ENCODE results near the gene TAS2R43.
"Not testable (repeated sequence)": the region's sequence is repeated elsewhere in the genome, so short reads cannot be mapped to it uniquely, and the experiment has no call there.

TAS2R43 gene, protein sequence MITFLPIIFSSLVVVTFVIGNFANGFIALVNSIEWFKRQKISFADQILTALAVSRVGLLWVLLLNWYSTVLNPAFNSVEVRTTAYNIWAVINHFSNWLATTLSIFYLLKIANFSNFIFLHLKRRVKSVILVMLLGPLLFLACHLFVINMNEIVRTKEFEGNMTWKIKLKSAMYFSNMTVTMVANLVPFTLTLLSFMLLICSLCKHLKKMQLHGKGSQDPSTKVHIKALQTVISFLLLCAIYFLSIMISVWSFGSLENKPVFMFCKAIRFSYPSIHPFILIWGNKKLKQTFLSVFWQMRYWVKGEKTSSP

DNA sequence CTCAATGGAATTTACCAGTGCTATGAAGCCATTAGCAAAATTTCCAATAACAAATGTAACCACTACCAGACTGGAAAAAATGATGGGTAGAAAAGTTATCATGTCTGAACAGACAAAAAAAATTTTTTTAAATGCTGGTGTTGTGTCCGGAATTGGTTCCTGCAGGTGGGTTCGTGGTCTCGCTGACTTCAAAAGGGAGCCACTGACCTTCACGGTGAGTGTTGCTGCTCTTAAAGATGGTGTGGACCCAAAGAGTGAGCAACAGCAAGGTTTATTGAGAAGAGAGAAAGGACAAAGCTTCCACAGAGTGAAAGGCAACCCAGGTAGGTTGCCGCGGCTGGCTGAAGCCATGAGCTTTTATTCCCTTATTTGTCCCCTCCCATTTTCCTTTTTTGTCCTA lies at the start of gene TAS2R43:
TSS of gene TAS2R43 (minus strand) at position 186 of the 400 bp plus-strand sequence. CDS start at position 102, 84 bp downstream.
- no peak for DNase-seq

DNA sequence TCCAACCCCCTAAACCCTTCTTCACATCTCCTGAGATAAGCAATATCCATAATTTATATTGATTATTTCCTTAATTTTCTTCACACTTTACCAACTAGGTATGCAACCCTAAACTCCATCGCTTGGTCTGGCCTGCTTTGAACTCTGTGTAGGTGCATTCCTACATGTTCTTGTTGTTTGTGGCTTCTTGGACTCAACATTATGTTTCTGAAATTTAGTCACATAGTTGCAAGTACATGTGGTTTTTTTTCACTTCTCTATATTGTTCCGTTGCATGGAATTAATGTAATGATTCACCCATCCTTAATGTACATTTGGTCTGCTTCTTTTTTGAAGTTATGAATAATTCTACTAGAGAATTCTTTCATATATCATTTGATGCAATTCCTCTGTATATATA lies 44.0 kb upstream of the TAS2R43 start:
- DNase-seq = peak; percentile 16

DNA sequence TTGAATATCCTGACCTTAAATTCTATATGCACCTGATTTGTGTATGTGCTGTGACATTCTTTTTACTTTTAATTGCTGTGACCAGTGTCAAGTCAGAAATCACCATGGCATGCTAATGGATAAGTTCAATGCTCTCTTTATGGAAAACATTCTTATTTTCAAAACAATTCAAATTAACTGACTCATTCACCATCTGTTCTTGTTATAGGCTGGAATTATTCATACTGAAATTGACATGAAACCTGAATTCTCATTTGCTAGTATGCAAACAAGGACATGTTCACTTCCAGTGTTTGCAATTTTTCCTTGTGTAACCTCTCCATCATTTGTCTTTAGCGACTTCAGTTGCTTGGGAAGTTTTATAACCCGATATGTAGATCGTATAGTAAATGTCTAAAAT lies 42.2 kb upstream of the TAS2R43 start, which contains the start of gene TAS2R30:
TSS of gene TAS2R30 (minus strand) at position 340 of the 400 bp plus-strand sequence. CDS start 400 bp downstream, outside the sequence.
- no peak for DNase-seq

DNA sequence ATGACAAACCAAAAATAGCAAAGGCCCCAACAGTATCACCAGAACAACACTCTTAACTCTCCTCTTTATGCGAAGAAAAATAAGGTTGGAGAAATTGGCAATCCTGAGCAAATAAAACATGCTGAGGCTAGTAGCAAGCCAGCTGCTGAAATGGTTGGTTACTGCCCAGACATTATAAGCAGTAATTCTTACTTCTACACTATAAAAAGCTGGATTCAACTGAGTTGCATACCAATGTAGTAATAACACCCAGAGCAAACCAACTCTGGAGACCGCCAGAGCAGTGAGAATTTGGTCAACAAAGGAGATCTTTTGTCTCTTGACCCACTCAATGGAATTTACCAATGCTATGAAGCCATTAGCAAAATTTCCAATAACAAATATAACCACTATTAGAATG lies 41.7 kb upstream of the TAS2R43 start:
- DNase-seq = no peak

DNA sequence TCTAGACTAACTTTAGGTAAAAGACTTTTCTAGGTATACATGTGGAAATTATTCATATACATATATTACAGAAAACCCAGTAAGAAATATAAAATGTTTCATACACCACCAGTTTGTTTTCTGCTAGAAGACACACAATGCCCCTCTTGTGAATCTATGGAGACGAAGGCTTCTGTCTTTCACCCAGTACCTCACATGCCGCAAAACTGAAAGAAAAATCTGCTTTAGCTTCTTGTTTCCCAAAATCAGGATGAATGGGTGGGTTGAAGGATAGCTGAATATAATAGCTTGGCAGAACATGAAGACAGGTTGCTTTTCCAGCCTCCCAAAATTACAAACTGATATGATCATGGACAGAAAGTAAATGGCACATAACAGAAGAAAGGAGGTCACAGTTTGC lies 41.0 kb upstream of the TAS2R43 start:
- no peak for DNase-seq

DNA sequence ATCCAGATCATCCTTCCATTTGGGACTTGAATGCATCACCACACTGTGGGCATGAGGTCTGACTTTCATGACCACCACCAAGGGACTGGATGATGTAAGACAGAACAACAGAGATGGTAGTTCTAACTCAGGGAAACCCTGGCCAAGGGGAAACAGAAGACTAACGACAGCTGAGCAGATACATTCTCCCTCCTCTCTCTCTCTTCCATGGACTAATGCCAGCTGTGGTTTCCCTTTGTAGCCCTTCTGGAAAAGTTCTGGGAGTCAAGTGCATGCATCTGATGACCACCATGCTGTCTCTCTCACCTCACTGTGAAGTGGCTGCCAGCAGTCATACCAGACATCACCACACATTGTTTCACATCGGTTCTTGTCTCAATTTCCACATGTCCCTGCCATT lies 38.9 kb upstream of the TAS2R43 start:
- DNase-seq = no peak

DNA sequence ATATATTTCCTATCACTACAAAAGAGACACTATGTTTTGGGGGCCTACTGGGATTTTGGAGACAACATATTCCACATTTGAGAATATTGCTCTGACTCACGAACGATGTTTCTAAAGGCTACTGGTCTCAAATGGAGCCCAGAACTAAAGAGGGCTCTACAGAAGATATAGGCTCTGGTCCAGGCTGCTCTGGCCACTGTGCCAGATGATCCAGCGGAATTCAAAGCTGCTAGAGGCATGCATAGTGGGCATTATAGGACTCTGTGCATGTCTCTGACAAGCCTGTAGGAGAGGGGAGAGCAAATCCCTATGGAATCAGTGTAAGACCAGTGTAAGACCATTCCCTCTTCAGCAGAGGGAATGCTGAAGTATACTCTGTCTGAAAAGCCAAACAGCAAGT lies 38.3 kb upstream of the TAS2R43 start:
- no peak for DNase-seq

DNA sequence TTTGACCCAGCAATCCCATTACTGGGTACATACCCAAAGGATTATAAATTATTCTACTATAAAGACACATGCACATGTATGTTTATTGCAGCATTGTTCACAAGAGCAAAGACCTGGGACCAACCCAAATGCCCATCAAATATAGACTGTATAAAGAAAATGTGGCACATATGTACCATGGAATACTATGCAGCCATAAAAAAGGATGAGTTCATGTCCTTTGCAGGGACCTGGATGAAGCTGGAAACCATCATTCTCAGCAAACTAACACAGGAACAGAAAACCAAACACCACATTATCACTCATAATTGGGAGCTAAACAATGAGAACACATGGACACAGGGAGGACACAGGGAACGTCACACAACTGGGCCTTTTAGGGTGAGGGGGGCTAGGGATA lies 22.0 kb upstream of the TAS2R43 start:
- DNase-seq = not testable (repeated sequence)

DNA sequence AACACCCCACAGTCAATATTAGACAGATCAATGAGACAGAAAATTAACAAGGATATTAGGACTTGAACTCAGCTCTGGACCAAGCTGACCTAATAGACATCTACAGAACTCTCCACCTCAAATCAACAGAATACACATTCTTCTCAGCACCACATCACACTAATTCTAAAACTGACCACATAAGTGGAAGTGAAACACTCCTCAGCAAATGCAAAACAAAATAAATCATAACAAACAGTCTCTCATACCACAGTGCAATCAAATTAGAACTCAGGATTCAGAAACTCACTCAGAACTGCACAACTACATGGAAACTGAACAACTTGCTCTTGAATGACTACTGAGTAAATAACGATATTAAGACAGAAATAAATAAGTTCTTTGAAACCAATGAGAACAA lies 19.1 kb upstream of the TAS2R43 start:
- DNase-seq = peak; percentile 29

DNA sequence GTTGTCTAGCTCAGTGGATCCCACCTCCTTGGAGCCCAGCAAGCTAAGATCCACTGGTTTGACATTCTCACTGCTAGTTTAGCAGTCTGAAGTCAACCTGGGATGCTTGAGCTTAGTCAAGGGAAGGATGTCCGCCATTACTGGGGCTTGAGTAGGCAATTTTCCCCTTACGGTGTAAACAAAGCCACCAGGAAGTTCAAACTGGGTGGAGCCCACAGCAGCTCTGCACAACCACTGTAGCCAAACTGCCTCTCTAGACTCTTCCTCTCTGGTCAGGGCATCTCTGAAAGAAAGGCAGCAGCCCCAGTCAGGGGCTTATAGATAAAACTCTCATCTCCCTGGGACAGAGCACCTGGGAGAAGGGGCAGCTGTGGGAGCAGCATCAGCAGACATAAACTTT lies 16.7 kb upstream of the TAS2R43 start:
- DNase-seq = no peak

DNA sequence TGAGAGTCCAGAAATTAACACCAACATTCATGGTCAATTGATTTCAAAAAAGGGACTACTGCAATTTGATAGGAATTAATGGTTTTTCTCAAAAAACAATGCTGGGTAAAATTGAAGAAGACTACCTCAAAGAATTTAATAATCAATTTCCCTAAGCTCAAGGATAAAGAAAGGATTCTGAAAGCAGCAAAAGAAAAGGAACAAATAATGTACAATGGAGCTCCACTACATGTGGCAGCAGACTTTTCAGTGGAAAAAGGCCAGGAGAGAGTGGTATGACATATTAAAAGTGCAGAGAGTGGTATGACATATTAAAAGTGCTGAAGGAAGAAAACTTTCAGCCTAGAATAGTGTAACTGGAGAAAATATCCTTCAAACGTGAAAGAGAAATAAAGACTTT lies 15.6 kb upstream of the TAS2R43 start:
- no peak for DNase-seq

DNA sequence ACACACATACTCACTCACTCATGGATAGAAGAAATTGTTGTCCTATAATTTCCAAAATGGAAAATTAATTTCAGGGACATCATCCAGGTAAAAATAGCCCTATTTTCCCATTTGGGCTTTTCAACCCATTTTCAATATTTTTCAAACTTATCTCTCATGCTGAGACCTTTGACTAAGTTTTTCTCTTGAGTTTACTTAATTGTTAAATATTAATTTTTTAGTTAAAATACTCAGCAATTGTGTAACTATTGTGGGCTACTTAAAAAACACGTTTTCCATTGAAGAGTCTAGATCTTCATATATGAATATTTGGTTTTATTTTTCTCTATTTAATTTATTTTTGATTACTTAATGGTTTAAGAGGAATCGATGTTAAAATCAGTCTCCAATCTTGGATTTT lies 14.2 kb upstream of the TAS2R43 start:
- DNase-seq = no peak

DNA sequence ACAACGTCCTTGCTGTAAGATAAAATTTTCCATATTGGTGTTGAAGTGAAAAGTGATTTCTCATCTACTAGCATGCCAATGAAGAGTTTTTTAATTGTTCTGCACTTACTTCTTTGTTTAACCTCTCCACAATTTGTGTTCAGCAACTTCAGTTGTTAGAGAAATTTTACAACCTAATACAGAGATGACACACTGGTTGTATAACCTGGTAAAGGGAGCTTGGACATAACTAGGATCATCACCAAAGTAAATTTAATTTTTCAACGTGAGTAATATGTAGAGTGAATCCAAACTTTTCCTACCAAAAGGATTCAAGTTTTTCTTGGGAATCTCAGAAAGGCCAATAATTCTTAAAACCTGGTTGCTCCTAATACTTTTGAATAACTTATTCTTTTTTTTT lies 13.4 kb upstream of the TAS2R43 start:
- no peak for DNase-seq

DNA sequence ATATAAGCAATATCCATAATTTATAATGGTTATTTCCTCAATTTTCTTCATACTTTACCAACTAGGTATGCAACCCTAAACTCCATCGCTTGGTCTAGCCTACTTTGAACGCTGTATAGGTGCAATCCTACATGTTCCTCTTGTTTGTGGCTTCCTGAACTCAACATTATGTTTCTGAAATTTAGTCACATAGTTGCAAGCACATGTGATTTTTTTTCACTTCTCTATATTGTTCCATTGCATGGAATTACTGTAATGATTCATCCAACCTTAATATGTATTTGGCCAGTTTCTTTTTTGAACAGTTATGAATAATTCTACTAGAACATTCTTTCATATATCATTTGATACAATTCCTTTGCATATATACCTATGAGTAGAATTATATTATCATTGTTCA lies 2.8 kb upstream of the TAS2R43 start:
- DNase-seq = not testable (repeated sequence)

DNA sequence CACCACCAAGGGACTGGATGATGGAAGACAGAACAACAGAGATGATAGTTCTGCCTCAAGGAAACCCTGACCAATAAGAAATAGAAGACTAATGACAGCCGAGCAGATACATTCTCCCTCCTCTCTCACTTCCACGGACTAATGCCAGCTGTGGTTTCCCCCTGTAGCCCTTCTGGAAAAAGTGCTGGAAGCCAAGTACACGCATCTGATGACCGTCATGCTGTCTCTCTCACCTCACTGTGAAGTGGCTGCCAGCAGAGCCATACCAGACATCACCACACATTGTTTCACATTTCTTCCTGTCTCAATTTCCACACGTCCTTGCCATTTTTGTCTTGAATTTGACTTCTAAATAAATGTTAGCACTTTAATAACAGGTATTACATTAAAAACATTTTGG lies 2.9 kb downstream of the TAS2R43 start:
- DNase-seq = no peak

DNA sequence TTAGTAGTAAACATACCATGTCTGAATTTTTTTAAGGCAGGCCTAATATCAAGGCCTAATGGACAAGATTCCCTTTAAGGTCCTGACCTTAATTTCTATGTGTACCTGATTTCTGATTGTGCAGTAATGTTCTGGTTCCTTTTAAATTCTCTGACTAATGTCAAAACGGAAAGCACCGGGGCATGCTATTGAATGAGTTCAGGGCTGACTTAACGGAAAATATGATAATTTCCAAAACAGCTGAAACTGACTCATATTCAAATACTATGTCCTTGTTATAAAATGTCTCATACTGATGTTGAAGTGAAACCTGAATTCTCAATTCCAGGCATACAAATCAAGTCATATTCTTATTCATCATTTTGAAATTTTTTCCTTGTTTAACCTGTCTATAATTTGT lies 6.7 kb downstream of the TAS2R43 start:
- peak; percentile 38 for DNase-seq

DNA sequence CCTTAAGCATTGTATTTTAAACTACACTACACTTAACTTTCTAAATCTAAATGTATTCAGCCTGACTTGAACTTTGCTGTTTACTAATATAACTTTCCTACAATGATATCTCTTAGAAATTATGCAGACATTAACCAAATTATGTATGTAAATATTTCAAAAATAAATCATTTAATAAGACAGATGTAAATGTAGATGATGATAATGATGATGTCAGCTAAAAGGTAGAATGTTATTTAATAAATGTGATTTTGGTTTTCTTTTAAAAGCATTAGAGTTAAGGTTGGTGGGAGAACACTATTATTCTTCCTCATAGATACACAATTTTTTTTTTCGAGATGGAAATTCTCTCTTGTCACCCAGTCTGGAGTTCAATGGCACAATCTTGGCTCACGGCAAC lies 10.1 kb downstream of the TAS2R43 start:
- no peak for DNase-seq

DNA sequence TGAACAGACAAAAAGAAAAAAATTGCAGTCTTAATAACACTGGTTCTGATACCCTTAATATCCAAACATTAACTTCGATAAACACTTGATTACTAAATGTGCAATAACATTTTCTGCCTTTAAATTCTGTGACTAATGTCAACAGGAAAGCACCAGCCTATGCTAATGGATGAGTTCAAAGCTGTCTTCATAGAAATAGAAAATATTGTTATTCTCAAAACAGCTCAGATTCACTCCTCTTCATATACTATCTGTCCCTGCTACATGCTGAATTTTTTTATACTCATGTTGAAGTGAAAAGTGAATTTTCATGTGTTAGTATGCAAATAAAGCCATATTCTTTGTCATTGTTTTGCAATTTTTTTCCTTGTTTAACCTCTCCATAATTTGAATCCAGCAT lies 13.9 kb downstream of the TAS2R43 start:
- no peak for DNase-seq

DNA sequence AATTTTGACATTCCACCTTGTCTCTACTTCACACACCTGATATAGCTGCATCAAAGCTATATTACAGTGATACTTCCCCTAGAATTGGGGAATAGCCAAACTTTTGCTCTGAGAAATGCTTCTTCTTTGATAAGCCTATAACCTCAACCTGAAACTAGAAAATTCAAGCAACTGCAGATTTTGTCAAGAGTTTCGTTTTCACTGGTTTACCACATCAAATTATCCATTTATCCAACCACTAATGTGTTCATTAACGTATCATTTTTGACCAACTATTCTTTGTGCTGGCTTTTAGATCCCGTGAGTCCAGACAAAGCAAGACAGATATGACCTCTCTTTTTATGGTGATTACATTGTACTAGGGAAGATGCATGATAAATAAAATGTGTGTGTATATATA lies 16.5 kb downstream of the TAS2R43 start:
- DNase-seq = peak; percentile 5

DNA sequence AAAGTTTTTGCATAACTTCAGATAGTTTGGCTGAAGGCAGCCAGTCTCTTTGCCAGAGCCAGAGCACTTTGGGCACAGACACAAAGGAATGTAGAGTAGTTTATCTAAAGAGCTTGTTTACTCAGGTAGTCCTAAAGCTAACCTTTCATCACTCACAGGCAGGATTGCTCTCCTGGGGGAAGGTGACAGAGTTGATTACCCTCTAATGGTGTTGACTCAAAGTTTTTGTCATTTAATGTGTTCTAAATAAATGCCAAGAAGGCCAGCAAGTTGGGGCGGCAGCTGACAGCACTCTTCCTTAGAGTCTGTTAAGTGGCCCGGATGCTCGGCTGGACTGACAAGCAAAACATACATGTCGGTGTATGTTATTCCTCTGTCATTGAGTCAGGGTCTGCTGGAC lies 20.7 kb downstream of the TAS2R43 start:
- no peak for DNase-seq

DNA sequence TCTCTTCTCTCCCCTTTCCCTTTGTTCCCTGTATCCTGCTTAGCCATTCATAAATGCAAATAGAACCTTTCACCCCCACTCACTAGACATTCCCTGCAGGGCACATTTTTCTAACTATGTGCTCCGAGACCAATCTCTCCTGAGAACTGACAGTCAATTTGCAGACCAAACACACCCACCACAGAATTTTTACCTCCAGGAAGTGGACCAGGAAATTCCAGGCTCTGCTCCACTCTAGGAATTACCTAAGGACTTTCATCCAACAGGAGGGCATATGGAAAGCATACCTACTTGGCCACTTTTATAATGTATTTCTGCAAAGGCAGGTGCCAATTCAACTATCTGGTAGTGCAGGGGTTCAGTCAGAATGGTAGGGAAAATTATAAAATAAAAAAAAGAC lies 21.1 kb downstream of the TAS2R43 start:
- no peak for DNase-seq

DNA sequence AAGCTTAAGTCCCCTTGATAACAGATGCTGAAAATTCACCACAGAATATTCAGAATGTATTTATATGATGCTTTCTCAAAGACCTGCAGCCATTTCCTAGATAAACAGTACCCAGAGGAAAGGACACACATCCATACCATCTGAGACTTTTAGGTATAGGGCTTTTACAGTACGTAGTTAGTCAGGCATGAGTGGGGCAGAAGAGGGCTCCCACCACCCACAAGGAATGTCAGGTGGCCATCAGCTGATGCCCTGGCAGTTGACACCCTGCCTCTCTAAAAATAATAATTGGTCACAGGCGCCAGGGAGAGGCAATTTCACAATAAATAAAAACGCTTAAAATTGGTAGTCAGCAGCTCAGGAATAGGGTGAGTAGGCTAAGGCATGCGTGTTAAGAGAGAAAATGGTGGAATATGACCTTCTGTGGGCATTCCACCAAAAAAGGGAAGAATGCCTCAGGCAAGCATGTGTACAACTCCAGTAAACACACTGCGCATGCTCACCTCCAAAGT lies 22.2 kb downstream of the TAS2R43 start:
- no peak for DNase-seq

DNA sequence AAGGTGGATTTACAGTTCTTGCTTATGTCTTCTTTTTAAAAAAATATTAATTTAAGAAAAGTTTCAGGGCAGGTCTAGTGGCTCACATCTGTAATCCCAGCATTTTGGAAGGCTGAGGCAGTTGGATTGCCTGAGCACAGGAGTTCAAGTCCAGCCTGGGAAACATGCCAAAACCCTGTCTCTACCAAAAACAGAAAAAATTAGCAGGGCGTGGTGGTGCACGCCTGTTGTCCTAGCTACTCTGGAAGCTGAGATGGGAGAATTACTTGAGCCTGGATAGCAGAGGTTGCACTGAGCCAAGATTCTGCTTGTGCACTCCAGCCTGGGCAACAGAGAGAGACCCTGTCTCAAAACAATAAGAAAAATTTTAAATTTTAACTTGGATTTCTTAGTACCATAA lies 24.6 kb downstream of the TAS2R43 start:
- no peak for DNase-seq

DNA sequence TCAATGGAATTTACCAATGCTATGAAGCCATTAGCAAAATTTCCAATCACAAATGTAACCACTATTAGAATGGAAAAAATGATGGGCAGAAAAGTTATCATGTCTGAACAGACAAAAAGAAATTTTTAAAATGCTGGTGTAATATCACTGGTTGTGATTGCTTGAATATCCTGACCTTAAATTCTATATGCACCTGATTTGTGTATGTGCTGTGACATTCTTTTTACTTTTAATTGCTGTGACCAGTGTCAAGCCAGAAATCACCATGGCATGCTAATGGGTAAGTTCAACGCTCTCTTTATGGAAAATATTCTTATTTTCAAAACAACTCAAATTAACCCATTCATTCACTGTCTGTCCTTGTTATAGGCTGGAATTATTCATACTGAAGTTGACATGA lies 29.9 kb downstream of the TAS2R43 start, which contains the start of gene TAS2R46:
TSS of gene TAS2R46 (minus strand) at position 101 of the 400 bp plus-strand sequence. CDS start at position 101, 0 bp downstream.
- not testable (repeated sequence) for DNase-seq

DNA sequence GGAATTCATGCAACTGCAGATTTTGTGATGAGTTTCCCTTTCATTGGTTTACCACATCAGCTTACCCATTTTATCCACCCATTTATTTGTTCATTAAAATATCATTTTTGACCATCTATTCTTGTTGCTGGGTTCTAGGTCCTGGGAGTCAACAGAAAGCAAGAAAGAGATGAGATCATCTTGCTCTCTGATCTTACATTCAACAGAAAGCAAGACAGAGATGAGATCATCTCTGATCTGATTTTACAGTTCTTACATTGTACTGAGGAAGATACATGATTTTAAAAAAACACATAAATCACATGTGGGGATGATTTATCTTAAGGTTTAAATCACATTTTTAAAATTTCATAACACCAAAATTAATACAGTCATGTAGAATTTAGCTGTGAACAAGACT lies 32.3 kb downstream of the TAS2R43 start:
- no peak for DNase-seq

Data from activated CD4-positive, alpha-beta T cell treated with anti-CD3 and anti-CD28 coated beads, Interleukin-2, amount 50 U/mL, for 16 hours (primary cell).